ENCODE data around the gene TIMM13.

DNA sequence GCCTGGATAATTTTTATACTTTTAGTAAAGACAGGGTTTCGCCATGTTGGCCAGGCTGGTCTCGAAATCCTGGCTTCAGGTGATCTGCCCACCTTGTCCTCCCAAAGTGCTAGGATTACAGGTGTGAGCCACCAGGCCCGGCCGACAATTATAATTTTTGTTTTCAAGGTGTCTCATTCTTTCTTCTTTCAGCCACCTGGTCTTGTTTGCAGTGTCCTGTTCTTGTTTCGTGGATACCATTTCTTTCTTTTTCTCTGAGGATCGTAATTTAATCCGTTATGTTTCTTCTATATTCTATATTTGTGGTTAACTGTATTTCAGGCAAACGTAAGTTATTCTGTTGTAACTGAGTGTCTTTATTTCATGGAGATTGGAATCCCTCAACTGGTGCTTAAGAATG lies 15.7 kb downstream of the TIMM13 start:
- TF ChIP-seq CTCF (IDR thresholded peaks at IDR 0.05 in 8 of 11, conservative IDR thresholded peaks at IDR 0.05 in 3 of 11) = no peak
- TF ChIP-seq POLR2A (IDR thresholded peaks at IDR 0.05) = no peak
- TF ChIP-seq POLR2AphosphoS5 (IDR thresholded peaks at IDR 0.05) = no peak

Measured in spleen (tissue), 7 donors.